Colonic mucosa (tissue), 4 donors: ENCODE results near the gene AK8. TPM values are rescaled to one million over a fixed set of nuclear protein-coding genes. Genes with fewer than 3 reads are reported as not detected.

Experiments
- DNase-seq: peaks from one replicate; pipeline ENCODE4 v3.0.0-alpha.2; 2020
- H3K27ac ChIP-seq: fragments of 200-600 bp; one replicate; pipeline ENCODE4 v1.8.0; 2021
- H3K27me3 ChIP-seq: fragments of 200-600 bp; one replicate; pipeline ENCODE4 v1.8.0; 2021
- H3K36me3 ChIP-seq: fragments of 200-600 bp; one replicate; pipeline ENCODE4 v1.8.0; 2021
- H3K4me1 ChIP-seq: fragments of 200-600 bp; one replicate; pipeline ENCODE4 v1.8.0; 2021; ENCODE audit warnings: mild to moderate bottlenecking
- H3K4me3 ChIP-seq: fragments of 200-600 bp; one replicate; pipeline ENCODE4 v1.8.0; 2021
- H3K9ac ChIP-seq, 2 donors: one replicate each; pipeline ENCODE4 v1.7.0; 2013; ENCODE audit warnings: control low read depth in 2 of 2, low read depth in 2 of 2, low read length in 2 of 2
- H3K9me3 ChIP-seq: fragments of 200-600 bp; one replicate; pipeline ENCODE4 v1.8.0; 2021
- intact Hi-C: fragments of 100-400 bp; cut with DNase I; formaldehyde crosslinking; loops from one replicate; pipeline ENCODE4 v1.14.1; 2022
- total RNA-seq, 2 donors: library from RNA; stranded (reverse); fragmentation: NEBNext Ultra II Directional in 1 of 2; extraction: Animal tissue kit (Norgen Biotek cat#: 25700) in 1 of 2; gene quantifications; one replicate each; pipeline ENCODE4 v1.2.1, GENCODE V29; 2021
- TF ChIP-seq, protein P1 (sequence below): fragments of 200-600 bp; IDR thresholded peaks from one replicate; pipeline ENCODE4 v1.8.0; 2022; ENCODE audit warnings: antibody characterized with exemption, mild to moderate bottlenecking
- donor health status: healthy.
- donor health status: DM: no; HTN: no; CAD: no.
- donor health status: DM: no; HTN: no; CAD: no.

Gene AK8
- total RNA-seq, 2 donors from 2014 or later, result 0.16 to 0.59 TPM

DNA sequence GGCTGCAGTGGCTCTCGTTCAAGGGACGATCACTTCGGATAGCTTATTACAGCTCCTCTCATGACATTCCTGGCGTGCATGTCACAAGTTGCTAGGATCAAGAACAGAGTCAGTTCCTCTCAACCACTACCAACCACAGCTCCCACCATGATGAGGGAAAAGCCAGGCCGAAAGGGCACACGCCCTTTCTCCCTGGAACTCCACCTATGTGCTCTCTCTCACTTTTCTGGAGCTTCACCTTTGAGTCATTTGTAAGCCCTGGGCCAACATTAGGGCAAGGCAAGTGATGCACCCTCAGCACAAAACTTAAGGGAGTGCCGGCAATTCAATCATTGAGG is 2.2 kb upstream of the AK8 start:
- Histone ChIP-seq H3K9ac (no peak overlapping the region), H3K36me3 (no peaks in the 10 kb centered on the region), H3K4me1 (no peaks in the 10 kb centered on the region), H3K4me3 (no peak overlapping the region), H3K27me3 (no peaks in the 10 kb centered on the region), H3K27ac (no peak overlapping the region), H3K9me3 (no peaks in the 10 kb centered on the region)
- DNase-seq, result no peak
- intact Hi-C loops, result no loop called here
- TF ChIP-seq, protein P1, sequence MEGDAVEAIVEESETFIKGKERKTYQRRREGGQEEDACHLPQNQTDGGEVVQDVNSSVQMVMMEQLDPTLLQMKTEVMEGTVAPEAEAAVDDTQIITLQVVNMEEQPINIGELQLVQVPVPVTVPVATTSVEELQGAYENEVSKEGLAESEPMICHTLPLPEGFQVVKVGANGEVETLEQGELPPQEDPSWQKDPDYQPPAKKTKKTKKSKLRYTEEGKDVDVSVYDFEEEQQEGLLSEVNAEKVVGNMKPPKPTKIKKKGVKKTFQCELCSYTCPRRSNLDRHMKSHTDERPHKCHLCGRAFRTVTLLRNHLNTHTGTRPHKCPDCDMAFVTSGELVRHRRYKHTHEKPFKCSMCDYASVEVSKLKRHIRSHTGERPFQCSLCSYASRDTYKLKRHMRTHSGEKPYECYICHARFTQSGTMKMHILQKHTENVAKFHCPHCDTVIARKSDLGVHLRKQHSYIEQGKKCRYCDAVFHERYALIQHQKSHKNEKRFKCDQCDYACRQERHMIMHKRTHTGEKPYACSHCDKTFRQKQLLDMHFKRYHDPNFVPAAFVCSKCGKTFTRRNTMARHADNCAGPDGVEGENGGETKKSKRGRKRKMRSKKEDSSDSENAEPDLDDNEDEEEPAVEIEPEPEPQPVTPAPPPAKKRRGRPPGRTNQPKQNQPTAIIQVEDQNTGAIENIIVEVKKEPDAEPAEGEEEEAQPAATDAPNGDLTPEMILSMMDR, result no peak

DNA sequence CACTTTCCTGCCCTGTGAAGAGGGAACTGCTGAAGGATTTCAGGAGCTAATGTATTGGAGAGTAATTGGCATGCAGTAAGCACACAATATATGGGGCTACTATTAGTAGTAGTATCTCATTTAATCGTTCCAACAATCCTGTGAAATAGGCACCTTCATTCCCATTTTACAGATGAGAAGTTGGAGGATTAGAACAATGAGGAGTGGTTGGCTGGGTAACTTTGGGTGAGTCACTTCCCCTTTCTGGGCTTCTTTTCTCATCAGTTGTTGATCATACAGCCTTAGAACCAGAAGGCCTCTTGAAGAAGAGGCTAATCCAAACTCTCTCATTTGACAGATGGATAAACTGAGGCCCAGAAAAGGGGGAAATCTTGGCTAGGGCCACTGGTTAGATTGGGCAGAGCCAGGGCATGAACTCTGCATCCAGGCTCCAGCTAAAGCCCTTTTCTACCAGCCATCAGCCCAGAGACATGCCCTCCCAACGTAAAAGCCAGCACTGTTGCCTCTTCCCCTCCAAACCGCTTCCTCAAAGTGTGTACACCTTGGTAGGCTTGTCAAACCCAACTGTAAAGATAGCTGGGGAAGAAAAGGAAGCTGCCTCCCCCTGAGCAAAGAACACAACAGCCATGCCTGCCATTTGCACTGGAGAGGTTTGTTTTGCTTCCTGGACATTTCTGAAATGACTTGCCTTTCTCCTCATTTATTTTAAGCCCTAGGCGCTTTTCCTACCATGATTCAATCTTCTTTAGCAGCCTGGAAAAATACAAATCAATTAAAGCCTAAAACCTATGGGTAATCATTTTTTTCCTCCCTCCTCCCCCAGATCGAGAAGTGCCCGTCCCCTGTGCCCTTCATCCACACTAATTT is 1.6 kb upstream of the AK8 start:
- intact Hi-C loops, result no loop called here
- TF ChIP-seq, protein P1, result no peak
- H3K9me3 ChIP-seq, result no peaks in the 10 kb centered on the region
- no peaks in the 10 kb centered on the region for H3K4me1 ChIP-seq
- no peak overlapping the region for H3K9ac ChIP-seq
- DNase-seq, result no peak
- H3K36me3 ChIP-seq, result no peaks in the 10 kb centered on the region
- no peak overlapping the region for H3K27ac ChIP-seq
- H3K4me3 ChIP-seq, result no peak overlapping the region
- no peaks in the 10 kb centered on the region for H3K27me3 ChIP-seq

DNA sequence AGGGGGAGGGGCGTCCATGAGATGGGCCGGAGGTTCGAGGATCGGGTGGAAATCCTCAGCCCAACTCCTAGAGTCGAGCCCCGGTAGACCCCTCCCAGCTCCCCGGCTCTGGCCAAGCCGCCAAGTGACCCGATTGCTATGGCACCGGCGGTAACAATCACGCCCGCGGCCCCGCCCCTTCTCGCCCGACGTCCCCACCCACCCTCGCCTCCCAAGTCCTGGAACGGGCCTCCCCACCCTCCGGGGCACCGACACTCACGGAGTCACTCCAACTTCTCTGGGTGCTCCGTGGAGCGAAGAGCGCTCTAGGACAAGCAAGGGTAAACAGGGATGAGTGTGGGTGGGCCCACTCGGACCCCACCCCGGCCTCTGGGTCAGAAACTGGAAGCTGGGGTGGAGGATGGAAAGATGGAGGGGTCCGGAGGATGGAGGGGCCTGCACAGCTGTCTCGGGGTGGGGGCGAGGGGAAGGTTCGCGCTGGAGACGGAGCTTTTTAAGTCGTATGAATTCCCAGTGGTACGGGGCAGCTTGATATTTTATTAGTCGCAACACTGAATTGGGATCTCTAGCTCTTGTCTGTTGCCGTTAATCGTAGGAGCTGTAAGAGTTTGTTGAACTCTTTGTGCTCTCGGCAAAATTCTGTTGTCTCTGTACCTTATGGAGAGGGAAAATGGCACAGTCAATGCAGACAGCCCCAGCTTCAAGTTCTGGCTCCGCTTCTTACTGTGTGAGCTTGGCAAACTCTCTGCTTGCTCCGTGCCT is 792 bp upstream of the AK8 start, which contains the start of gene SPACA9:
Gene SPACA9 (plus strand): TSS at position 204 of the 762 bp plus-strand sequence. CDS start 5,050 bp downstream, outside the sequence.
- Histone ChIP-seq H3K9ac (peak within 1 kb of the TSS; percentile 83 to 95), H3K27me3 (no peaks in the 10 kb centered on the region), H3K4me3 (peak within 1 kb of the TSS; percentile 61), H3K9me3 (no peaks in the 10 kb centered on the region), H3K4me1 (no peaks in the 10 kb centered on the region), H3K27ac (no peak within 1 kb of the TSS), H3K36me3 (no peaks in the 10 kb centered on the region)
- intact Hi-C loops, result no loop called here
- DNase-seq, result peak; percentile 77
- TF ChIP-seq, protein P1, result no peak

DNA sequence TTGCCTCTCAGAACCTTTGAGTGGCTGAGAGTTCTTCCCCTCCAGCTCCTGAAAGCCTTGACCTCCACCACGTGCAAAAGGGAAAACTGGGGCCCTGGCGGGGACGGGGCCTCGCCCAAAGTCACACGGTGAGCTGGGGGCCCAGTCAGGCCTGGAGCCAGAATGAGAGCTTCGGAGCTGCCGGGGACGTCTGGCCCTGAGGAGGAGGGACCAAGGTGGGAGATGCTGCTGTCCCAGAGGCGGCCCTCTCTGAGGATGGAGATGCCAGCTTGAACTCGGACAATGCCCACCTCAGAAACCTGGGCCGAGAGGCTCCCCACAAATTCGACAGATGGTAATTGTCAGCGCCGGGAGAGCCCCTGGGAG is 643 bp downstream of the AK8 start:
- intact Hi-C loops, result no loop called here
- Histone ChIP-seq H3K4me3 (peak overlapping the region; percentile 61), H3K9ac (peak overlapping the region in 1 of 2 donors; percentile 95), H3K4me1 (no peaks in the 10 kb centered on the region), H3K9me3 (no peaks in the 10 kb centered on the region), H3K36me3 (no peaks in the 10 kb centered on the region), H3K27me3 (no peaks in the 10 kb centered on the region), H3K27ac (no peak overlapping the region)
- TF ChIP-seq, protein P1, result no peak
- no peak for DNase-seq

DNA sequence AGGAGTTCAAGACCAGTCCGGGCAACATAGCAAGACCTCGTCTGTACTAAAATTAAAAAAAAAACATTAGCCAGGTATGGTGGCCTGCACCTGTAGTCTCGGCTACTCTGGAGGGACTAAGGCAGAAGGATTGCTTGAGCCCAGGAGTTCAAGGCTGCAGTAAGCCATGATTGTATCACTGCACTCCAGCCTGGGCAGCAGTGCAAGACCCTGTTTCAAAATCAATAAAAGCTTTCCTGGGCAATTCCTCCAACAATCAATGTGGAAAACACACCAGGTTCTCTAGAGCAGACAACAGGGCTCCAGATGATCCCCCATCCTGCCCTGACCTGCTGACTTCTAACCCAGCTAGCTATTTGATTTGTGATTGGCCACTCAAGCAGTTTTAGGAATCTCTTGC is 1.2 kb downstream of the AK8 start:
- no peak for DNase-seq
- no peak overlapping the region for H3K9ac ChIP-seq
- H3K9me3 ChIP-seq, result no peaks in the 10 kb centered on the region
- no peaks in the 10 kb centered on the region for H3K36me3 ChIP-seq
- TF ChIP-seq, protein P1, result no peak
- no peak overlapping the region for H3K4me3 ChIP-seq
- no peaks in the 10 kb centered on the region for H3K27me3 ChIP-seq
- no peak overlapping the region for H3K27ac ChIP-seq
- intact Hi-C loops, result no loop called here
- H3K4me1 ChIP-seq, result no peaks in the 10 kb centered on the region
